Measurements from ENCODE around the gene TRIM72. TPM values are rescaled to one million over a fixed set of nuclear protein-coding genes. Genes with fewer than 3 reads are reported as not detected.

TRIM72 gene
- total RNA-seq, 1 experiment from 2014 or later, result 0.08 TPM

DNA sequence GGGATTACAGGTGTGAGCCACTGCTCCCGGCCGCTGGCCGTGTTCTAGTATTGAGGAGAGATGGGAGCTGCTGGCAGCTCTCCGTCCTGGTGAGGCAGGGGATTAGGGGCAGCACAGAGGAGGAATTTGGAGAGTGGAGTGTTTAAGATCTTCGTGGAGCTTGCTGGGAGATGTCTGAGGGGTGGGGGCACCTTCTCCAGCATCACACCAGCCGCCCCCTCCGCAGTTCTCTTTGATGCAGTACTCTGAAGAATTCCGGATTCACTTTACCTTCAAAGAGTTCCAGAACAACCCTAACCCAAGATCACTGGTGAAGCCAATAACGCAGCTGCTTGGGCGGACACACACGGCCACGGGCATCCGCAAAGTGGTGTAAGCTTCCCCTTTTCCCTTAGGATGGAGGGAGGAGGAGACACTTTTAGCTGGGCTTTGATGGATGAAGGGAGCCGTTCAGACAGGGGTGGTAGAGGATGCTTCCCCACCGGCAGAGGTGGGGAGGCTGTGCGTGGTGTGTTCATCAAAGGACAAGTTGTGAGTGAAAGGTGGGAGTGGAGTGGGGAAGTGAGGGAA lies 57.8 kb downstream of the TRIM72 start:
- ChIA-PET POLR2A (no interaction called here), CTCF (no interaction called here)
- no TSS peak for BruUV-seq (replicated peaks)
- ATAC-seq (no peak), DNase-seq (ENCODE audit: low read depth, low spot score) (no peak)
- intact Hi-C loops (cut with micrococcal nuclease; ENCODE audit: unreplicated experiment), result no loop called here
- H3K27ac ChIP-seq (ENCODE audit: low read length), result no peak overlapping the region
- TF ChIP-seq POLR2AphosphoS5 (IDR thresholded peaks at IDR 0.05; ENCODE audit: low read depth, low read length), result no peak
- TF ChIP-seq SIN3A (IDR thresholded peaks at IDR 0.05; ENCODE audit: borderline replicate concordance, insufficient read depth, low read depth, low read length), result no peak
- TF ChIP-seq TCF7L2 (IDR thresholded peaks at IDR 0.05; ENCODE audit: low read depth, low read length), result no peak
- no peak for TF ChIP-seq REST (IDR thresholded peaks at IDR 0.05; ENCODE audit: insufficient read depth in 1 of 2, low read depth in 2 of 2, low read length in 1 of 2)
- TF ChIP-seq, protein P1, sequence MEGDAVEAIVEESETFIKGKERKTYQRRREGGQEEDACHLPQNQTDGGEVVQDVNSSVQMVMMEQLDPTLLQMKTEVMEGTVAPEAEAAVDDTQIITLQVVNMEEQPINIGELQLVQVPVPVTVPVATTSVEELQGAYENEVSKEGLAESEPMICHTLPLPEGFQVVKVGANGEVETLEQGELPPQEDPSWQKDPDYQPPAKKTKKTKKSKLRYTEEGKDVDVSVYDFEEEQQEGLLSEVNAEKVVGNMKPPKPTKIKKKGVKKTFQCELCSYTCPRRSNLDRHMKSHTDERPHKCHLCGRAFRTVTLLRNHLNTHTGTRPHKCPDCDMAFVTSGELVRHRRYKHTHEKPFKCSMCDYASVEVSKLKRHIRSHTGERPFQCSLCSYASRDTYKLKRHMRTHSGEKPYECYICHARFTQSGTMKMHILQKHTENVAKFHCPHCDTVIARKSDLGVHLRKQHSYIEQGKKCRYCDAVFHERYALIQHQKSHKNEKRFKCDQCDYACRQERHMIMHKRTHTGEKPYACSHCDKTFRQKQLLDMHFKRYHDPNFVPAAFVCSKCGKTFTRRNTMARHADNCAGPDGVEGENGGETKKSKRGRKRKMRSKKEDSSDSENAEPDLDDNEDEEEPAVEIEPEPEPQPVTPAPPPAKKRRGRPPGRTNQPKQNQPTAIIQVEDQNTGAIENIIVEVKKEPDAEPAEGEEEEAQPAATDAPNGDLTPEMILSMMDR (IDR thresholded peaks at IDR 0.05), result no peak
- H3K9me3 ChIP-seq (ENCODE audit: control insufficient read depth, insufficient read depth, low read depth, low read length), result no peaks in the 10 kb centered on the region
- H3K4me1 ChIP-seq (ENCODE audit: control insufficient read depth, insufficient read depth, low read length), result peaks cover 4% of the 10 kb centered on the region; the same call in 1 of the 2 replicates
- in situ Hi-C loops (cut with HindIII; ENCODE audit: low pct_unique_long_range_greater_than_20kb, low sequenced_read_pairs), result no loop called here
- no peaks in the 10 kb centered on the region for H3K36me3 ChIP-seq (ENCODE audit: control insufficient read depth, insufficient read depth, low read length)
- no peak overlapping the region for H3K4me3 ChIP-seq (ENCODE audit: low read depth in 2 of 2, low read length in 2 of 2)
- H3K27me3 ChIP-seq (ENCODE audit: control insufficient read depth, insufficient read depth, low read length), result no peaks in the 10 kb centered on the region

- in situ Hi-C loops (cut with HindIII; ENCODE audit: low pct_unique_long_range_greater_than_20kb, low sequenced_read_pairs) (no loop called here), intact Hi-C loops (cut with micrococcal nuclease; ENCODE audit: unreplicated experiment) (no loop called here)
- Histone ChIP-seq H3K27ac (ENCODE audit: low read length) (no peak overlapping the region), H3K4me1 (ENCODE audit: control insufficient read depth, insufficient read depth, low read length) (peaks cover 4% of the 10 kb centered on the region; the same call in 1 of the 2 replicates), H3K9me3 (ENCODE audit: control insufficient read depth, insufficient read depth, low read depth, low read length) (no peaks in the 10 kb centered on the region), H3K4me3 (ENCODE audit: low read depth in 2 of 2, low read length in 2 of 2) (no peak overlapping the region), H3K36me3 (ENCODE audit: control insufficient read depth, insufficient read depth, low read length) (no peaks in the 10 kb centered on the region), H3K27me3 (ENCODE audit: control insufficient read depth, insufficient read depth, low read length) (no peaks in the 10 kb centered on the region)
- DNase-seq (ENCODE audit: low read depth, low spot score) (no peak), ATAC-seq (no peak)
- BruUV-seq (replicated peaks), result no TSS peak
- CTCF ChIA-PET, result no interaction called here
- TF ChIP-seq TCF7L2 (IDR thresholded peaks at IDR 0.05; ENCODE audit: low read depth, low read length) (no peak), SIN3A (IDR thresholded peaks at IDR 0.05; ENCODE audit: borderline replicate concordance, insufficient read depth, low read depth, low read length) (no peak), REST (IDR thresholded peaks at IDR 0.05; ENCODE audit: insufficient read depth in 1 of 2, low read depth in 2 of 2, low read length in 1 of 2) (no peak), POLR2AphosphoS5 (IDR thresholded peaks at IDR 0.05; ENCODE audit: low read depth, low read length) (no peak)
- TF ChIP-seq, protein P1 (IDR thresholded peaks at IDR 0.05), result no peak
- POLR2A ChIA-PET, result interaction anchor here (0.5 kb wide), 1 partner anchor 434 kb away, joined by 8 read pairs; no protein-coding TSS in a partner anchor
Observed at GRCh38 chr16:31273187-31273586, 59.3 kb downstream of the TRIM72 start.
